Measurements from ENCODE around the gene GRHL3. TPM values are rescaled to one million over a fixed set of nuclear protein-coding genes. Genes with fewer than 3 reads are reported as not detected.
"Not testable (repeated sequence)": the region's sequence is repeated elsewhere in the genome, so short reads cannot be mapped to it uniquely, and the experiment has no call there.

The GRHL3 gene
- polyA plus RNA-seq, 3 donors: 0.03 TPM; not detected in 2

- no peaks in the 10 kb centered on the region for H3K9me3 ChIP-seq (replicated peaks in 1 of 2; ENCODE audit: control insufficient read depth in 1 of 2, insufficient read depth in 1 of 2, low read length in 2 of 2)
- intact Hi-C loops (cut with micrococcal nuclease): no loop called here
- DNase-seq: no peak
- H3K4me2 ChIP-seq (replicated peaks; ENCODE audit: extremely low read depth, low read length, poor library complexity, severe bottlenecking): no peak overlapping the region
- H4K20me1 ChIP-seq (ENCODE audit: insufficient read depth, low read length): no peaks in the 10 kb centered on the region
- Mint-ChIP-seq H3K36me3 (no peaks in the 10 kb centered on the region), H3K9me3 (no peaks in the 10 kb centered on the region), H3K4me3 (no peak overlapping the region), H3K27me3 (ENCODE audit: low read depth in 3 of 3) (peaks cover 0 to 8% (median 4%) of the 10 kb centered on the region in 3 donors), H3K27ac (no peak overlapping the region), H3K4me1 (no peaks in the 10 kb centered on the region)
- H3K9ac ChIP-seq (ENCODE audit: insufficient read depth, low read length, poor library complexity, severe bottlenecking): no peak overlapping the region
- H3K27me3 ChIP-seq (ENCODE audit: control insufficient read depth in 2 of 2, insufficient read depth in 2 of 2, low read length in 2 of 2): no peaks in the 10 kb centered on the region
- H3K4me1 ChIP-seq (ENCODE audit: control insufficient read depth in 1 of 2, insufficient read depth in 2 of 2, low read length in 2 of 2): no peaks in the 10 kb centered on the region
- no peaks in the 10 kb centered on the region for H3K36me3 ChIP-seq (replicated peaks in 1 of 2; ENCODE audit: control insufficient read depth in 1 of 2, insufficient read depth in 2 of 2, low read length in 2 of 2)
- no peak overlapping the region for H3K27ac ChIP-seq (ENCODE audit: low read depth in 1 of 2, low read length in 2 of 2)
- no peak for TF ChIP-seq CTCF (IDR thresholded peaks at IDR 0.05)
- H2AFZ ChIP-seq (ENCODE audit: insufficient read depth, low read depth, low read length, poor library complexity, severe bottlenecking): no peak overlapping the region
- H3K4me3 ChIP-seq (replicated peaks in 1 of 3; ENCODE audit: low read depth in 2 of 3, low read length in 3 of 3): no peak overlapping the region
- WGBS (ENCODE audit: insufficient coverage): 92% methylated on average over 13 of the region's 13 CpGs
- H3K79me2 ChIP-seq (ENCODE audit: insufficient read depth, low read length): no peaks in the 10 kb centered on the region
Measured at GRCh38 chr1:24285231-24285630, 33.9 kb upstream of the GRHL3 start.

- Histone ChIP-seq H3K9ac (ENCODE audit: insufficient read depth, low read length, poor library complexity, severe bottlenecking) (no peak overlapping the region), H3K4me2 (replicated peaks; ENCODE audit: extremely low read depth, low read length, poor library complexity, severe bottlenecking) (no peak overlapping the region), H3K4me3 (replicated peaks in 1 of 3; ENCODE audit: low read depth in 2 of 3, low read length in 3 of 3) (no peak overlapping the region), H3K4me1 (ENCODE audit: control insufficient read depth in 1 of 2, insufficient read depth in 2 of 2, low read length in 2 of 2) (no peaks in the 10 kb centered on the region), H3K36me3 (replicated peaks in 1 of 2; ENCODE audit: control insufficient read depth in 1 of 2, insufficient read depth in 2 of 2, low read length in 2 of 2) (no peaks in the 10 kb centered on the region), H4K20me1 (ENCODE audit: insufficient read depth, low read length) (no peaks in the 10 kb centered on the region), H3K9me3 (replicated peaks in 1 of 2; ENCODE audit: control insufficient read depth in 1 of 2, insufficient read depth in 1 of 2, low read length in 2 of 2) (no peaks in the 10 kb centered on the region), H3K27me3 (ENCODE audit: control insufficient read depth in 2 of 2, insufficient read depth in 2 of 2, low read length in 2 of 2) (no peaks in the 10 kb centered on the region), H2AFZ (ENCODE audit: insufficient read depth, low read depth, low read length, poor library complexity, severe bottlenecking) (no peak overlapping the region), H3K27ac (ENCODE audit: low read depth in 1 of 2, low read length in 2 of 2) (no peak overlapping the region), H3K79me2 (ENCODE audit: insufficient read depth, low read length) (no peaks in the 10 kb centered on the region)
- H3K36me3 Mint-ChIP-seq: no peaks in the 10 kb centered on the region
- intact Hi-C loops (cut with micrococcal nuclease): no loop called here
- no peak overlapping the region for H3K4me3 Mint-ChIP-seq
- peaks cover 0 to 6% (median 4%) of the 10 kb centered on the region in 3 donors for H3K27me3 Mint-ChIP-seq (ENCODE audit: low read depth in 3 of 3)
- no peaks in the 10 kb centered on the region for H3K9me3 Mint-ChIP-seq
- no peak for TF ChIP-seq CTCF (IDR thresholded peaks at IDR 0.05)
- WGBS (ENCODE audit: insufficient coverage): 92% methylated on average over 7 of the region's 11 CpGs
- no peak for DNase-seq
- H3K4me1 Mint-ChIP-seq: no peaks in the 10 kb centered on the region
- H3K27ac Mint-ChIP-seq: no peak overlapping the region
Measured at GRCh38 chr1:24286246-24287010, 32.7 kb upstream of the GRHL3 start.

GRCh38 chr1:24287779-24288178 is 31.4 kb upstream of the GRHL3 start:
- H3K4me1 ChIP-seq (ENCODE audit: control insufficient read depth in 1 of 2, insufficient read depth in 2 of 2, low read length in 2 of 2); H3K4me3 Mint-ChIP-seq; H2AFZ ChIP-seq (ENCODE audit: insufficient read depth, low read depth, low read length, poor library complexity, severe bottlenecking); H3K27ac Mint-ChIP-seq; H3K9me3 Mint-ChIP-seq; DNase-seq; H3K9ac ChIP-seq (ENCODE audit: insufficient read depth, low read length, poor library complexity, severe bottlenecking); H3K4me3 ChIP-seq (replicated peaks in 1 of 3; ENCODE audit: low read depth in 2 of 3, low read length in 3 of 3); intact Hi-C loops (cut with micrococcal nuclease); H3K9me3 ChIP-seq (replicated peaks in 1 of 2; ENCODE audit: control insufficient read depth in 1 of 2, insufficient read depth in 1 of 2, low read length in 2 of 2); H3K27ac ChIP-seq (ENCODE audit: low read depth in 1 of 2, low read length in 2 of 2); H4K20me1 ChIP-seq (ENCODE audit: insufficient read depth, low read length); H3K4me1 Mint-ChIP-seq; H3K27me3 ChIP-seq (ENCODE audit: control insufficient read depth in 2 of 2, insufficient read depth in 2 of 2, low read length in 2 of 2); H3K36me3 Mint-ChIP-seq; H3K4me2 ChIP-seq (replicated peaks; ENCODE audit: extremely low read depth, low read length, poor library complexity, severe bottlenecking); H3K79me2 ChIP-seq (ENCODE audit: insufficient read depth, low read length); H3K36me3 ChIP-seq (replicated peaks in 1 of 2; ENCODE audit: control insufficient read depth in 1 of 2, insufficient read depth in 2 of 2, low read length in 2 of 2); H3K27me3 Mint-ChIP-seq (ENCODE audit: low read depth in 3 of 3): not testable (repeated sequence)
- WGBS (ENCODE audit: insufficient coverage): 100% methylated on average over 2 of the region's 6 CpGs
